ENCODE data around the gene LRRK1.

The LRRK1 gene

GRCh38 chr15:101102746-101103145 lies 183.6 kb downstream of the LRRK1 start:
- DNase-seq: no peak

GRCh38 chr15:101103598-101103997 lies 184.4 kb downstream of the LRRK1 start:
- peak; percentile 52 for DNase-seq

DNA sequence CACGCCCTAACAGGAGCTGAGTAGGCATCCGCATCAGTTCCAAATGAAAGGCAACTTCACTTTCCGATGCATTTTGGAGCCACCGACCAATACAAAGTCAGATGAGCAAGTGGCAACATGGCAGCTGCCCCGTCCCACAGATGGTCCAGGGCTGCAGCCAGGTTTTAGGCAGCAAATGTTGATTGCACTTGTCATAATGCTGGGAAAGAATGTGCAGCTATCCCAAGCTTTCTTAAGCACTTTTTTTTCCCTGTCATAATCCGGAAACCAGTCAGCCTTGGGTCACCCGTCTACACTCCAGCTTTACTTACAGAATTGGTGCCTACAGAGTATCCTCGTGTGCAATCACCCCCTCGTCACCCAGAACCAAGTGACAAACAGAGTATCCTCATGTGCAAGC lies 185.0 kb downstream of the LRRK1 start:
- no peak for DNase-seq

DNA sequence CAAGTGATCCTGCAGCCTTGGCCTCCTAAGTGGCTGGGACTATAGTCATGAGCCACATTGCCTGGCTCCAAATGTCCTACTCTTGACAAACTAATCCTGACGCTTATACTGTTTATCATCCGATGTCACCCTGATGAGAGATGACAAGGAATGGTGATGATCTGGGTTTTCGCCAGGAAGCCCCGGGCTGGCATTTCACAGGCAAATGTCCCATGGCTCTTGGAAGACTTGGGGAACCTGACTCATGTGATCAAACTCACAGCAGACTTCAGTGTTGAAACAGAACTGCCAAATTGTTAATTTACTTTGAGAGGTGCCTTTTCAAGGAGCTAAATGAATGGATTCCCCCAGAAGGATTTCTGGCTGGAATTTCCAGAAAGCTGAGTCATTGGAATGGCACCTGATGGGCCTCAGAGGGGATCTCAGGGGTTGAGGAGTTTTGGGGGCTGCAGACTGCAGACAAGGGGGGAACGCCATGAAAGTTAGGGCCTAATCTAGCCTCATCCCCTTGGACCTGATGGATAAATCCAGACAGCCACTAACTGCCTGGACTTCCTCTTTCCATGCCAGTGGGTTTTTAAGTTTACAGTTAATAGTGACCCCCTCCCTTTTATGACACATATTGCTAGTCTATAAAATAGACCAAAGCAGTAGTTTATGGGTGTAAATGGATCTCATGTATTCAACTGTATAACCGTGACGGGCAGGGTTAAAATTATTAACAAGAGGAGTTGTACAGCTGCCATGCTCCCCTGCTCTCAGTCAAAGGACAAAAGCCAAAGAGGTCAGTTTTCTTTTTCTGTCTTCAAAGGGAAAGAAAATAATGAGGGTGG lies 186.1 kb downstream of the LRRK1 start:
- no peak for DNase-seq

DNA sequence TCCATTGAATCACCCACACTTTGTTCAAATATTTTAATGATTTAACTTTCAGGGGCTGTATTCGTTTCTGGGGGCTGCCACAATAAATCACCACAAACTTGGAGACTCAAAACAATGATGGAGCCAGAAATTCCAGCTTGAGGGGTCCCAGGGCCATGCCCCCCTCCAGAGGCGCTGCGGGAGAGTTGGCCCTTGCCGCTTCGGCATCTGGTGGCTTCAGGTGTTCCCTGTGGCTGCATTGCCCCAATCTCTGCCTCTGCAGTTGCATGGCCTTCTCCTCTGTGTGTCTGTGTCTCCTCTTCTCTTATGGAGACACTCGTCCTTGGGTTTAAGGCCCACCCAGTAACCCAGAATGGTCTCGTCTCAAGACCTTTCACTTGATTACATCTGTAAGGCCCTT lies 187.9 kb downstream of the LRRK1 start:
- DNase-seq: no peak

GRCh38 chr15:101107625-101108460 lies 188.7 kb downstream of the LRRK1 start:
- peak; percentile 80 for DNase-seq

GRCh38 chr15:101108461-101108775 lies 189.3 kb downstream of the LRRK1 start:
- DNase-seq: no peak

- DNase-seq: no peak
These were observed 189.6 kb downstream of the LRRK1 start for GRCh38 chr15:101108791-101109190.

GRCh38 chr15:101110681-101111569 lies 191.8 kb downstream of the LRRK1 start:
- DNase-seq: no peak

DNA sequence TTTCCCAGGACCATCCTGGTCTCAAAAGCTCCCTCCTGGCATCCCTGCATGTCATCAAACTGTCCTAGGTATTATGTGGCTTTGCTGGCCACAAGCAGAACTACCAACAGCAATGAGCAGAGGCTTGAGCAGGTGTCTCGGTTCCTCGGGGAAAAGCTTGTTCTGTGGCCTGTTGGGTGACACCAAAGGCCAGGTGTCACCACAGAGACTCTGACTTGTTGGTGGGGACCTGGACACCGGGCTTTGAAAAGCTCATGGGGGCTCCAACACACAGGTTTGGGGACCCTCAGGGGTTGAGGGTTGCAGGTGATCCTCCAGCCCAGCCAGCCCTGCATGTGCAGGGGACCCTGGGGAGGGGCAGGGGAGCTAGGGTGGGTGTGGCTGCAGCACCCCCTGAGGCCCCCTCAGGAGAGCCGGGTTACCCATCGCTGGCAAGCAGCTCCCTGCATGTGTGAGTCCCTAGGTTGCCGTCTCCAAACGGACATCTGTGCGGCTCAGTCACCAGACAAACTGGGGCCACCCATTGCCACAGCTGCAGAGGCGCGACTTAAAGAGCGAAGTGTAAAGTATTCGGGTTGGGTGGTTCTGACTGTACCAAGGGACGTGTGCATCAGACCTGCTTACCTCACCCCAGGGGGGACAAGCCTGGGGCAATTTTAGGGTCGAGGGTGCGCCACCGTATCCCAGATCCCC lies 192.6 kb downstream of the LRRK1 start:
- no peak for DNase-seq

DNA sequence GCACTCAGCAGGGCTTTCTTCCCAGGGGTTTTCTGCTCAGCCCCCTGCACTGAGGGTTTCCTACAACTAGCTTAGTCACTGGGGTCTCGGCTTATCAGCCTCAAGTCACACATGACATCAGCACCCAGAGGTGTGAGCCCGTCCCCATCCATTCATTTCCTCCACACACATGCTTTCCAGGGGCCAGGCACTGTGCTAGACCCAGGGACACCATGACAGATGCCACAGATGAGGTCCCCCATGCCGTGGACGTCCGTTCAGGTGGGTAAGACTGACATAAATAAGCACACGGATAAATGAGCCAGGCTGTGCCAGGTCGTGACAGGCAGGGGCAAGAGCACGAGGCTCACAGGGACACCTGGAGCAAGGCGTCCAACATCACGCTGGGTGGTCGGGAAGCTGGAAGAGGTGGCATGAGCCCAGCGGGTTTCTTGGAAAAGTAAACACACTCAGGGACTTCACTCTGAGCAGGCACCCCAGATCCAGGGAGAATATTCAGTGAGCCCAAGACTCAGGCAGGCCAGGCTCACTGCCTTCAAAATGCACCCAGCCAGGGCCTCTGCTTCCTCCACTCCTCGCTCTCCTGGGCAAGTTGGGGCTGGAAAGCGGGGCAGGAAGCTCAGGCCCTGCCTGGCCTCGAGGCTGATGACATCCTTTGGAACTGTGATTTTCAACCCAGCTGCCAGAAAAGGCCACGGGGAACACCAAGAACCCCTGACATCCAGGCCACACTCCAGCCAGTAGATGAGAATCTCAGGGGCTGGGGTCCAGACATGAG lies 193.4 kb downstream of the LRRK1 start:
- no peak for DNase-seq

- no peak for DNase-seq
These were observed 194.2 kb downstream of the LRRK1 start for GRCh38 chr15:101113114-101114005.

GRCh38 chr15:101114166-101114565 lies 195.0 kb downstream of the LRRK1 start:
- no peak for DNase-seq

GRCh38 chr15:101114610-101115009 lies 195.5 kb downstream of the LRRK1 start:
- DNase-seq: no peak

- DNase-seq: no peak
These were observed 196.2 kb downstream of the LRRK1 start for GRCh38 chr15:101115393-101115785.

DNA sequence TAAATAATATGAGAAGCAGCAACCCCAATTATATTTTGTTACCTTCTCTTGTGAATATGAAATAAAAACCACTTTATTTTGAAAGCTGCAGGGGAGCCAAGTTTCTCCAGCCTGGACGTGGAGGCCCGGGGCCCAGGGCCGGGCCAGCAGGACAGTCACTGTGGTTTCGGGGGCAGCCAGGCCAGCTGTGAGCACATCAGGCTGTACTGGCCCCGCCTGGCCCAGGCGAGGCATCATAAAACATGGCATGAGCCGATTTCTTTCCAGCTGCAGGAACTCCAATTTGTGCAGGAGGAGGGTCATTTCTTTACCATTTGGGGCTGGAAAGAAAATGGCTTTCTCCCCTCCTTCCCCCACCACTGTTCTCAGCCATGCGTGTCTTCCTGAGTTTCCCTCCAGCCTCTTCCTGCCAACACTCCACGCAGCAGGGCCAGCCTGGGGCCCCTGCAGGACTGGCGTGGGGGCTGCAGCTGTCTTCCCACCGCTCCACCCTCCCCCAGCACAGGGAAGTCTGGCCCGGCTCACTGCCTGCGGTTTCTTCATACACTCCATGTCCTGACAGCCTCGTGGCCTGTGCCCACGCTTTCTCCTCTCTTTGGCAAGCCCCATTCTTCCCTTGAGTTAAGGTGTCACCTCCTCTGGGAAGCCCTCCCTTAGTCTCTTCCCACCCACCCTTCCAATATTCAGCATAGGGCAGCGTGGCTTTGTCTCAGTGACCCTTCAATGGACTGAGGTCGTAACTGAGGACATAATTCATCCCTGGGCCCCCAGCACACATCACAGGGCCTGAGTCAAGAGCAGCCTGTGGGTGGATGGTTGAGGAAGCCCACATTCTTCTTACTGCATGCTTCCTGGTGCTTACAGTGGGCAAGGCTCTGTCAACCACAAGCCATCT lies 196.9 kb downstream of the LRRK1 start:
- no peak for DNase-seq

DNA sequence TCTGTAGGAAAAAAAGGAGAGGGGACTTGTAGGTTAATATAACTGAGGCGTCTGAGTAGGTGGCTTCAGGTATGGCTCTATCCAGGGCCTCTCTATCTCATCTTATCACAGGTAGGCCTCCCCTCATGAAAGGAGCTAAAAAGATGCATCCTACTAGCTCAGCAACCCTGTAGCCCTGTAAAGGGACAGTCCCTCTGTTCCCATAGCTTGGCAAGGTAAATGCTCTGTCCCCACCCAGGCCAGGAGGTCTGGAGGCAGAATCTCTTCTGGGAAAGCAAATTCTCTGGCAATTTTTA lies 197.5 kb downstream of the LRRK1 start:
- DNase-seq: no peak

GRCh38 chr15:101118116-101118515 lies 199.0 kb downstream of the LRRK1 start:
- DNase-seq: no peak

- DNase-seq: no peak
These were observed 199.5 kb downstream of the LRRK1 start for GRCh38 chr15:101118615-101119014.

DNA sequence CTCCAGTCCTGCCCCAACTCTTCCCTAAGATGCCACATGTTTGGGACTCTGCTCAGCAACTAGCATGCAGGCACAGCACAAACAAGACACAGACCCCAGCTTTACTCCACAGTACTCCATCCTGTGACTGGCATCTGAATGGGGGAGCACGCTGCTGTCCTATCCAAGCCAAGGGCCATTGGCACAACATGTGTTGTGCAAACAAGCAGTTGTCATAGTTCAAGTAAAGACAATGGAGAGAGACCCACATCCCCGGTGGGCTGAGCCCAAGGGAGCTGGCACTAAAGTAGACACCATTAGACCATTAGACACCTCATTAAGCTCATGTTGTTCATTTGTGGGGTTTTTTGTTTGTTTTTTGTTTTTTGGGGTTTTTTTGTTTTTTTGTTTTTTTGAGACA lies 200.0 kb downstream of the LRRK1 start:
- DNase-seq: no peak
